SK-N-SH (cell line): ENCODE results near the gene ESPNL.

Experiments used
- CHD2 ChIP-seq: fragments of 150-350 bp; IDR thresholded peaks from 2 replicates; pipeline ENCODE4 v1.6.1; 2018; ENCODE audit warnings: low read length; ENCODE audit not compliant: partially characterized antibody
- EZH2phosphoT487 ChIP-seq: fragments of 200-600 bp; sonication (generic); IDR thresholded peaks from 2 replicates; pipeline ENCODE4 v1.6.1; 2017; ENCODE audit warnings: low read depth, mixed run types, mild to moderate bottlenecking, antibody characterized with exemption, moderate library complexity, borderline replicate concordance
- MXI1 ChIP-seq: IDR thresholded peaks from 2 replicates; pipeline ENCODE4 v1.6.1; 2012; ENCODE audit warnings: mild to moderate bottlenecking, low read depth, low read length, improper control_type of control experiment
- POLR2AphosphoS5 ChIP-seq: IDR thresholded peaks from 2 replicates; pipeline ENCODE4 v1.6.1; 2012; ENCODE audit warnings: low read depth, low read length
- RAD21 ChIP-seq: IDR thresholded peaks from 2 replicates; pipeline ENCODE4 v1.6.1; 2012; ENCODE audit warnings: mild to moderate bottlenecking, low read length
- TF ChIP-seq, protein P1 (sequence below): fragments of 200-600 bp; sonication (generic); IDR thresholded peaks from 2 replicates; pipeline ENCODE4 v1.6.1; 2017; ENCODE audit warnings: antibody characterized with exemption, mild to moderate bottlenecking, moderate library complexity
- TF ChIP-seq, protein P2 (sequence below): IDR thresholded peaks from 2 replicates; pipeline ENCODE4 v1.6.1; 2012; ENCODE audit warnings: mild to moderate bottlenecking, low read depth, low read length, moderate library complexity
- TF ChIP-seq, protein P3 (sequence below): fragments of 150-350 bp; IDR thresholded peaks from 2 replicates; pipeline ENCODE4 v1.6.1; 2017; ENCODE audit warnings: antibody characterized with exemption, low read length, low read depth, borderline replicate concordance

DNA sequence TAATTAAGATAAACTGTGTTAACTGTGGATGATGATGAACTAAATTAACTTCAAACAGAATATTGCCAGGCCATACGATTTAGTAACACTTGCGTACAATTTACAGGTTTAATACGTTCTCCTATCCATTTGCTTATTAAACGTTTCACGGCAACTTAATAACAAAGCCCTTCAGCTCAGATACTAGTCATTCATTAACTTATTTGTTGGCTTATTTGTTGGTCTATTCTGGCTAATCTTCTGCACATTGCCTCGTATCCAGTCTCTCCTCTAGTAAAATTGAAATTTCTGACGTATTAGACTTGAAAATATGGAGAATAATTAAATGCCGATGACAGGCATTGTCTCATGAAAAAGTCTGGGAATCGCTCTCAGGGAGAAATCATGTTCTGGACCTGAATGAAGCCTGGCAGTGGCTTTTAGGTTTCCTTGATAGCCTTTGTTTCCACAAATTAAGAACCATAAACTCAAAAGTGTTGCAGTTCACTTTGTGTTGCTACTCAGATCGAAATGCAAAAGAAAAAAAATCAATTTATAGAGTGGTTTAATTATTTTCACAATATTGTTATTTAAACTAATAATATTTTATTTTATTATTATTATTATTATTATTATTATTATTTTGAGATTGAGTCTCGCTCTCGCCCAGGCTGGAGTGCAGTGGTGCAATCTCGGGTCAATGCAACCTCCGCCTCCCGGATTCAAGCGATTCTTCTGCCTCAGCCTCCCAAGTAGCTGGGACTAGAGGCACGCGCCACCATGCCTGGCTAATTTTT, 34.9 kb upstream of the ESPNL start:
- TF ChIP-seq POLR2AphosphoS5 (no peak), EZH2phosphoT487 (no peak), RAD21 (no peak), MXI1 (no peak), CHD2 (no peak)
- TF ChIP-seq, protein P1, sequence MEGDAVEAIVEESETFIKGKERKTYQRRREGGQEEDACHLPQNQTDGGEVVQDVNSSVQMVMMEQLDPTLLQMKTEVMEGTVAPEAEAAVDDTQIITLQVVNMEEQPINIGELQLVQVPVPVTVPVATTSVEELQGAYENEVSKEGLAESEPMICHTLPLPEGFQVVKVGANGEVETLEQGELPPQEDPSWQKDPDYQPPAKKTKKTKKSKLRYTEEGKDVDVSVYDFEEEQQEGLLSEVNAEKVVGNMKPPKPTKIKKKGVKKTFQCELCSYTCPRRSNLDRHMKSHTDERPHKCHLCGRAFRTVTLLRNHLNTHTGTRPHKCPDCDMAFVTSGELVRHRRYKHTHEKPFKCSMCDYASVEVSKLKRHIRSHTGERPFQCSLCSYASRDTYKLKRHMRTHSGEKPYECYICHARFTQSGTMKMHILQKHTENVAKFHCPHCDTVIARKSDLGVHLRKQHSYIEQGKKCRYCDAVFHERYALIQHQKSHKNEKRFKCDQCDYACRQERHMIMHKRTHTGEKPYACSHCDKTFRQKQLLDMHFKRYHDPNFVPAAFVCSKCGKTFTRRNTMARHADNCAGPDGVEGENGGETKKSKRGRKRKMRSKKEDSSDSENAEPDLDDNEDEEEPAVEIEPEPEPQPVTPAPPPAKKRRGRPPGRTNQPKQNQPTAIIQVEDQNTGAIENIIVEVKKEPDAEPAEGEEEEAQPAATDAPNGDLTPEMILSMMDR: no peak
- TF ChIP-seq, protein P2, sequence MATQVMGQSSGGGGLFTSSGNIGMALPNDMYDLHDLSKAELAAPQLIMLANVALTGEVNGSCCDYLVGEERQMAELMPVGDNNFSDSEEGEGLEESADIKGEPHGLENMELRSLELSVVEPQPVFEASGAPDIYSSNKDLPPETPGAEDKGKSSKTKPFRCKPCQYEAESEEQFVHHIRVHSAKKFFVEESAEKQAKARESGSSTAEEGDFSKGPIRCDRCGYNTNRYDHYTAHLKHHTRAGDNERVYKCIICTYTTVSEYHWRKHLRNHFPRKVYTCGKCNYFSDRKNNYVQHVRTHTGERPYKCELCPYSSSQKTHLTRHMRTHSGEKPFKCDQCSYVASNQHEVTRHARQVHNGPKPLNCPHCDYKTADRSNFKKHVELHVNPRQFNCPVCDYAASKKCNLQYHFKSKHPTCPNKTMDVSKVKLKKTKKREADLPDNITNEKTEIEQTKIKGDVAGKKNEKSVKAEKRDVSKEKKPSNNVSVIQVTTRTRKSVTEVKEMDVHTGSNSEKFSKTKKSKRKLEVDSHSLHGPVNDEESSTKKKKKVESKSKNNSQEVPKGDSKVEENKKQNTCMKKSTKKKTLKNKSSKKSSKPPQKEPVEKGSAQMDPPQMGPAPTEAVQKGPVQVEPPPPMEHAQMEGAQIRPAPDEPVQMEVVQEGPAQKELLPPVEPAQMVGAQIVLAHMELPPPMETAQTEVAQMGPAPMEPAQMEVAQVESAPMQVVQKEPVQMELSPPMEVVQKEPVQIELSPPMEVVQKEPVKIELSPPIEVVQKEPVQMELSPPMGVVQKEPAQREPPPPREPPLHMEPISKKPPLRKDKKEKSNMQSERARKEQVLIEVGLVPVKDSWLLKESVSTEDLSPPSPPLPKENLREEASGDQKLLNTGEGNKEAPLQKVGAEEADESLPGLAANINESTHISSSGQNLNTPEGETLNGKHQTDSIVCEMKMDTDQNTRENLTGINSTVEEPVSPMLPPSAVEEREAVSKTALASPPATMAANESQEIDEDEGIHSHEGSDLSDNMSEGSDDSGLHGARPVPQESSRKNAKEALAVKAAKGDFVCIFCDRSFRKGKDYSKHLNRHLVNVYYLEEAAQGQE: no peak
- TF ChIP-seq, protein P3, sequence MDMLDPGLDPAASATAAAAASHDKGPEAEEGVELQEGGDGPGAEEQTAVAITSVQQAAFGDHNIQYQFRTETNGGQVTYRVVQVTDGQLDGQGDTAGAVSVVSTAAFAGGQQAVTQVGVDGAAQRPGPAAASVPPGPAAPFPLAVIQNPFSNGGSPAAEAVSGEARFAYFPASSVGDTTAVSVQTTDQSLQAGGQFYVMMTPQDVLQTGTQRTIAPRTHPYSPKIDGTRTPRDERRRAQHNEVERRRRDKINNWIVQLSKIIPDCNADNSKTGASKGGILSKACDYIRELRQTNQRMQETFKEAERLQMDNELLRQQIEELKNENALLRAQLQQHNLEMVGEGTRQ: no peak
